ENCODE results near the gene VPS37D. TPM values are rescaled to one million over a fixed set of nuclear protein-coding genes. Genes with fewer than 3 reads are reported as not detected.

The VPS37D gene
- total and polyA plus RNA-seq, 10 of the 15 experiments (the other 5 are each of a cell fraction or from before 2014, with no cell fraction given), result 0.10 to 0.45 (median 0.16) TPM; not detected in 6

GRCh38 chr7:73683056-73683787, 15.6 kb downstream of the VPS37D start, which contains the start of the genes BUD23 and DNAJC30 (continued):
- TF ChIP-seq GATAD2B (conservative IDR thresholded peaks at IDR 0.05; ENCODE audit: low read depth) (peak; percentile 42; the same call in 1 of the 2 replicates), POLR2A (IDR thresholded peaks at IDR 0.05; ENCODE audit: low read depth, low read length) (peak; percentile 97), CREB1 (IDR thresholded peaks at IDR 0.05; ENCODE audit: low read depth) (peak; percentile 99), POLR2AphosphoS2 (IDR thresholded peaks at IDR 0.05; ENCODE audit: low read depth, low read length) (no peak), PKNOX1 (IDR thresholded peaks at IDR 0.05) (peak; percentile 10; the same call in 1 of the 2 replicates), ATF2 (IDR thresholded peaks at IDR 0.05; ENCODE audit: low read length) (no peak), SMAD1 (IDR thresholded peaks at IDR 0.05; ENCODE audit: low read depth, partially characterized antibody) (peak; percentile 11), BHLHE40 (IDR thresholded peaks at IDR 0.05; ENCODE audit: borderline replicate concordance in 1 of 2, low read depth in 2 of 2, low read length in 1 of 2) (peak; percentile 68 to 80; a peak in 2 of 4 replicates), IKZF1 (conservative IDR thresholded peaks at IDR 0.05) (peak; percentile 39), NRF1 (conservative IDR thresholded peaks at IDR 0.05; ENCODE audit: low read depth, low read length) (0 out of 2 replicates have a peak, but pooled peaks have one; percentile 8), ELK1 (IDR thresholded peaks at IDR 0.05; ENCODE audit: low read depth, low read length) (no peak), SMAD5 (IDR thresholded peaks at IDR 0.05; ENCODE audit: low read depth) (peak; percentile 77; the same call in 1 of the 2 replicates), ESRRA (IDR thresholded peaks at IDR 0.05; ENCODE audit: low read length) (no peak), SIN3A (IDR thresholded peaks at IDR 0.05; ENCODE audit: low read depth, low read length) (peak; percentile 90), SPI1 (IDR thresholded peaks at IDR 0.05; ENCODE audit: borderline replicate concordance, insufficient read depth, low read depth, low read length) (no peak), DPF2 (IDR thresholded peaks at IDR 0.05) (no peak; the same call in 1 of the 2 replicates), KDM1A (IDR thresholded peaks at IDR 0.05; ENCODE audit: borderline replicate concordance) (no peak), ZNF384 (IDR thresholded peaks at IDR 0.05; ENCODE audit: borderline replicate concordance, low read depth, low read length) (no peak), NKRF (conservative IDR thresholded peaks at IDR 0.05) (peak; percentile 59), TCF12 (IDR thresholded peaks at IDR 0.05; ENCODE audit: low read depth, low read length) (peak; percentile 90), FOXK2 (IDR thresholded peaks at IDR 0.05) (peak; percentile 21; the same call in 1 of the 2 replicates), CEBPZ (IDR thresholded peaks at IDR 0.05; ENCODE audit: low read depth, low read length) (no peak)

Measured in GM12878 (cell line).